Prostate gland (tissue), 2 donors: Measurements from ENCODE around the gene ADAMTS2. TPM values are rescaled to one million over a fixed set of nuclear protein-coding genes. Genes with fewer than 3 reads are reported as not detected.

Source experiments
- DNase-seq: peaks from one replicate; pipeline ENCODE4 v3.0.0-alpha.2; 2019; ENCODE audit warnings: low spot score
- H3K27ac ChIP-seq, 2 donors: fragments of 200-600 bp; sonication (generic); 2 replicates each; pipeline ENCODE4 v1.5.1; 2017 to 2019
- H3K27me3 ChIP-seq: fragments of 200-600 bp; sonication (generic); replicated peaks from 2 replicates; pipeline ENCODE4 v1.5.1; 2019; ENCODE audit not compliant: insufficient read depth
- H3K36me3 ChIP-seq, 2 donors: fragments of 200-600 bp; sonication (generic); 1 replicate in 1 of 2; 2 replicates in 1 of 2; pipeline versions ENCODE4 v1.5.1 to v1.8.1; 2017 to 2019
- H3K4me1 ChIP-seq: fragments of 200-600 bp; sonication (generic); replicated peaks from 2 replicates; pipeline ENCODE4 v1.5.1; 2019
- H3K4me3 ChIP-seq, 2 donors: fragments of 200-600 bp; sonication (generic); 2 replicates each; pipeline ENCODE4 v1.5.1; 2017 to 2019
- H3K9me3 ChIP-seq: fragments of 200-600 bp; sonication (generic); 2 replicates; pipeline ENCODE4 v1.5.1; 2017
- CTCF ChIP-seq, 4 experiments: fragments of 200-600 bp in 2 of 4; fragments of 450-650 bp in 2 of 4; sonication (generic) in 2 of 4; IDR thresholded peaks; 1 replicate in 3 of 4; 2 replicates in 1 of 4; pipeline ENCODE4 v1.5.1; 2016 to 2019; ENCODE audit warnings: antibody characterized with exemption in 4 of 4, mild to moderate bottlenecking in 2 of 4, moderate library complexity in 2 of 4
- POLR2A ChIP-seq: fragments of 450-650 bp; IDR thresholded peaks from one replicate; pipeline ENCODE4 v1.6.1; 2016; ENCODE audit warnings: antibody characterized with exemption, mild to moderate bottlenecking
- POLR2AphosphoS5 ChIP-seq: sonication (generic); formaldehyde crosslinking; IDR thresholded peaks from one replicate; pipeline ENCODE4 v1.6.1; 2017; ENCODE audit warnings: antibody characterized with exemption
- WGBS: methylation state at CpG from one replicate; pipeline ENCODE4 v1.1.5; 2018; 5-methylcytosine and 5-hydroxymethylcytosine counted together
- intact Hi-C: fragments of 100-400 bp; cut with DNase I; formaldehyde crosslinking; loops from one replicate; pipeline ENCODE4 v1.14.2; 2022
- total RNA-seq, 2 donors: library from RNA; depleted of rRNA; stranded (reverse); fragments of >200 nt; gene quantifications; one replicate each; pipeline ENCODE4 v1.1.0, GENCODE V29; 2016

The ADAMTS2 gene
- total RNA-seq, 2 donors from 2014 or later = 2.0 to 20.3 TPM

GRCh38 chr5:179207470-179207869 is 137.8 kb downstream of the ADAMTS2 start:
- WGBS = 78% methylated on average over 20 of the region's 20 CpGs
- Histone ChIP-seq H3K4me3 (no peak overlapping the region), H3K9me3 (no peaks in the 10 kb centered on the region), H3K36me3 (no peaks in the 10 kb centered on the region), H3K27ac (no peak overlapping the region), H3K27me3 (no peaks in the 10 kb centered on the region), H3K4me1 (no peaks in the 10 kb centered on the region)
- DNase-seq = no peak
- TF ChIP-seq POLR2AphosphoS5 (no peak), POLR2A (no peak), CTCF (IDR thresholded peaks at IDR 0.05) (no peak)
- intact Hi-C loops = no loop called here

- WGBS = 60% methylated on average over 8 of the region's 8 CpGs
- TF ChIP-seq POLR2AphosphoS5 = no peak
- TF ChIP-seq POLR2A = no peak
- no peak for TF ChIP-seq CTCF (IDR thresholded peaks at IDR 0.05)
- Histone ChIP-seq H3K4me1 (no peaks in the 10 kb centered on the region), H3K9me3 (no peaks in the 10 kb centered on the region), H3K27me3 (no peaks in the 10 kb centered on the region), H3K36me3 (no peaks in the 10 kb centered on the region), H3K4me3 (no peak overlapping the region), H3K27ac (no peak overlapping the region)
- intact Hi-C loops = no loop called here
- DNase-seq = no peak
These were observed 138.9 kb downstream of the ADAMTS2 start for GRCh38 chr5:179206366-179206765.

GRCh38 chr5:179205277-179205676 is 140.0 kb downstream of the ADAMTS2 start:
- intact Hi-C loops = no loop called here
- no peak overlapping the region for H3K4me3 ChIP-seq
- no peak overlapping the region for H3K27ac ChIP-seq
- no peaks in the 10 kb centered on the region for H3K27me3 ChIP-seq
- TF ChIP-seq POLR2A = no peak
- TF ChIP-seq POLR2AphosphoS5 = no peak
- no peak for TF ChIP-seq CTCF (IDR thresholded peaks at IDR 0.05)
- H3K36me3 ChIP-seq = no peaks in the 10 kb centered on the region
- H3K4me1 ChIP-seq = no peaks in the 10 kb centered on the region
- DNase-seq = no peak
- WGBS = 85% methylated on average over 12 of the region's 12 CpGs
- no peaks in the 10 kb centered on the region for H3K9me3 ChIP-seq

- no peaks in the 10 kb centered on the region for H3K4me1 ChIP-seq
- H3K9me3 ChIP-seq = no peaks in the 10 kb centered on the region
- intact Hi-C loops = no loop called here
- no peak for DNase-seq
- TF ChIP-seq CTCF (IDR thresholded peaks at IDR 0.05) (no peak), POLR2A (no peak)
- H3K27me3 ChIP-seq = no peaks in the 10 kb centered on the region
- no peak overlapping the region for H3K27ac ChIP-seq
- no peak overlapping the region for H3K4me3 ChIP-seq
- WGBS = 65% methylated on average over 18 of the region's 21 CpGs
- no peaks in the 10 kb centered on the region for H3K36me3 ChIP-seq
These were observed 140.7 kb downstream of the ADAMTS2 start for GRCh38 chr5:179204572-179204971.

- Histone ChIP-seq H3K27me3 (no peaks in the 10 kb centered on the region), H3K36me3 (no peaks in the 10 kb centered on the region), H3K9me3 (no peaks in the 10 kb centered on the region), H3K4me3 (no peak overlapping the region), H3K27ac (no peak overlapping the region), H3K4me1 (no peaks in the 10 kb centered on the region)
- no peak for DNase-seq
- intact Hi-C loops = no loop called here
- no peak for TF ChIP-seq POLR2A
- no peak for TF ChIP-seq CTCF (IDR thresholded peaks at IDR 0.05)
- TF ChIP-seq POLR2AphosphoS5 = no peak
- 89% methylated on average over 9 of the region's 9 CpGs for WGBS
These were observed 142.0 kb downstream of the ADAMTS2 start for GRCh38 chr5:179203248-179203647.
